ENCODE measurements around the gene ARHGAP40. TPM values are rescaled to one million over a fixed set of nuclear protein-coding genes. Genes with fewer than 3 reads are reported as not detected.
A peak's percentile ranks its signal among the peaks of the same experiment; 100 is the strongest.

Gene ARHGAP40
- total and polyA plus RNA-seq, 2 of the 13 experiments (the other 11 are each of a cell fraction or from before 2014, with no cell fraction given): 0.75 to 2.1 TPM

DNA sequence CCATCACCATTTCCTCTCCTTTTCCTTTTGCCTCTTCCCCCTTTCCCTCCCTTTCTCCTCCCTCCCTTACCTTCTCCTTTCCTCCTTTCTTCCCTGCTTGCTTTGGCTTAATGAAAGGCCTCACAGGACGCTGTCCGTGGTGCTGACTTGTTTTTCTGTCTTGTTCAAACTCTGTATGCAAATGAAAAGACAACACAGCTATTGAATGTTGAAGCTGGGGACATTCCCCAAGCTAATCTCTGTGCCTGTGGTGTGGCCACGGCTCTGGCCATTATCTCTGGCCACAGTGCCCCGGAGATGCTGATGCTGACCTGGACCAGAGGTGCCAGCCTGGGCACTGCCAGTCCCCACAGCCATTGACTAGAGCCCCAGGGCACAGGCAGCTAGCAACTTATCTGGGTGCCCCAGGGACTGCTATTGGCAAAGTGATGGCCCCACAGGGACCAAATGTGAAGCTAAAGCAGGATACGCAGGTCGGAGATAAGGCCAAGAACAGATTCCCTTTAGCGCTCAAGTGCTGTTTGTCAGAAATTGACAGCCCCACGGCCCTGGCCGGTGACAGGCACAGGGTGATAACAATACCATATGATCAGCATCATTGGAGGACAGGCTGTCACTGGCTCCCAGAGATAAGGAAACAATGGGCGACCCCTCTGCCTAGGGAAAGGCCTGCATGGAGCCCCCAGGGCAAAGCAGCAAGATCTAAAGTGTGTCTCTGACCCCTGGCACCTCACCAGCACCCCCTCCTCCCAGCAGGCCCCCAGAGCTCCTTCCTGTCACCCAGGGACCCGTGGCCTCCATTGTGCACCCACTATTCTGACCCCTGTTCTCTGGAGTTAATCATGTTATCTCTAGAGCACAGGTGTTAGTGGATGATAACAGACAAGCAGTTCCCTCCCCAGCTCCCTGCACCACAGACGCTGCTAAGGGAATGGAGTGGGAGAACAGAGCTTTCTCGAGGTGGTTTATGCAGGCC lies 91.1 kb downstream of the ARHGAP40 start (continued):
- TF ChIP-seq, protein P1, sequence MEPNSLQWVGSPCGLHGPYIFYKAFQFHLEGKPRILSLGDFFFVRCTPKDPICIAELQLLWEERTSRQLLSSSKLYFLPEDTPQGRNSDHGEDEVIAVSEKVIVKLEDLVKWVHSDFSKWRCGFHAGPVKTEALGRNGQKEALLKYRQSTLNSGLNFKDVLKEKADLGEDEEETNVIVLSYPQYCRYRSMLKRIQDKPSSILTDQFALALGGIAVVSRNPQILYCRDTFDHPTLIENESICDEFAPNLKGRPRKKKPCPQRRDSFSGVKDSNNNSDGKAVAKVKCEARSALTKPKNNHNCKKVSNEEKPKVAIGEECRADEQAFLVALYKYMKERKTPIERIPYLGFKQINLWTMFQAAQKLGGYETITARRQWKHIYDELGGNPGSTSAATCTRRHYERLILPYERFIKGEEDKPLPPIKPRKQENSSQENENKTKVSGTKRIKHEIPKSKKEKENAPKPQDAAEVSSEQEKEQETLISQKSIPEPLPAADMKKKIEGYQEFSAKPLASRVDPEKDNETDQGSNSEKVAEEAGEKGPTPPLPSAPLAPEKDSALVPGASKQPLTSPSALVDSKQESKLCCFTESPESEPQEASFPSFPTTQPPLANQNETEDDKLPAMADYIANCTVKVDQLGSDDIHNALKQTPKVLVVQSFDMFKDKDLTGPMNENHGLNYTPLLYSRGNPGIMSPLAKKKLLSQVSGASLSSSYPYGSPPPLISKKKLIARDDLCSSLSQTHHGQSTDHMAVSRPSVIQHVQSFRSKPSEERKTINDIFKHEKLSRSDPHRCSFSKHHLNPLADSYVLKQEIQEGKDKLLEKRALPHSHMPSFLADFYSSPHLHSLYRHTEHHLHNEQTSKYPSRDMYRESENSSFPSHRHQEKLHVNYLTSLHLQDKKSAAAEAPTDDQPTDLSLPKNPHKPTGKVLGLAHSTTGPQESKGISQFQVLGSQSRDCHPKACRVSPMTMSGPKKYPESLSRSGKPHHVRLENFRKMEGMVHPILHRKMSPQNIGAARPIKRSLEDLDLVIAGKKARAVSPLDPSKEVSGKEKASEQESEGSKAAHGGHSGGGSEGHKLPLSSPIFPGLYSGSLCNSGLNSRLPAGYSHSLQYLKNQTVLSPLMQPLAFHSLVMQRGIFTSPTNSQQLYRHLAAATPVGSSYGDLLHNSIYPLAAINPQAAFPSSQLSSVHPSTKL (CRISPR knock-in tag; IDR thresholded peaks at IDR 0.05): peak; percentile 72
- no peak for TF ChIP-seq HOXA3 (CRISPR knock-in tag; IDR thresholded peaks at IDR 0.05)
- peak; percentile 89 for TF ChIP-seq TMF1 (CRISPR knock-in tag; IDR thresholded peaks at IDR 0.05; ENCODE audit: low read depth)
- peak; percentile 100 for TF ChIP-seq EHMT2 (IDR thresholded peaks at IDR 0.05; ENCODE audit: borderline replicate concordance, low read depth, low read length)
- TF ChIP-seq ATF7 (IDR thresholded peaks at IDR 0.05): no peak
- TF ChIP-seq ATF7 (CRISPR knock-in tag; IDR thresholded peaks at IDR 0.05): no peak
- peak; percentile 40; the same call in 1 of the 2 replicates for TF ChIP-seq KDM2A (CRISPR knock-in tag; IDR thresholded peaks at IDR 0.05; ENCODE audit: borderline replicate concordance, low read depth)
- no peak for TF ChIP-seq HNRNPL (IDR thresholded peaks at IDR 0.05; ENCODE audit: low read depth, low read length)
- peak; percentile 31 for TF ChIP-seq ZNF883 (CRISPR knock-in tag; IDR thresholded peaks at IDR 0.05; ENCODE audit: not compliant biosample characterization)
- TF ChIP-seq ZC3H13 (CRISPR knock-in tag; IDR thresholded peaks at IDR 0.05): peak; percentile 79; the same call in 1 of the 2 replicates
- TF ChIP-seq TEAD3 (CRISPR knock-in tag; optimal IDR thresholded peaks at IDR 0.05; ENCODE audit: borderline replicate concordance): peak; percentile 43
- TF ChIP-seq FOSL2 (CRISPR knock-in tag; IDR thresholded peaks at IDR 0.05): peak; percentile 63
- TF ChIP-seq ZNF280B (CRISPR knock-in tag; IDR thresholded peaks at IDR 0.05; ENCODE audit: borderline replicate concordance): no peak
- TF ChIP-seq ZNF142 (CRISPR knock-in tag; IDR thresholded peaks at IDR 0.05): no peak; the same call in 1 of the 2 replicates
- no peak for TF ChIP-seq ISL2 (CRISPR knock-in tag; IDR thresholded peaks at IDR 0.05)
- TF ChIP-seq ZNF451 (CRISPR knock-in tag; IDR thresholded peaks at IDR 0.05): no peak
- TF ChIP-seq ZNF552 (CRISPR knock-in tag; IDR thresholded peaks at IDR 0.05; ENCODE audit: borderline replicate concordance): no peak
